K562 (cell line): ENCODE data around the gene HMGA1. TPM values are rescaled to one million over a fixed set of nuclear protein-coding genes. Genes with fewer than 3 reads are reported as not detected.

ENCODE experiments used
- ATAC-seq: fragments of 200-7000 bp; cut with Tn5 transposase; 3 replicates; pipeline ENCODE4 v1.9.1; 2020; ENCODE audit warnings: moderate library complexity
- BruUV-seq: library from RNA; stranded (reverse); fragments of 400-500 nt; replicated peaks from 2 replicates; lab custom pipeline; 2021; lab: Mats Ljungman, UMichigan
- CTCF ChIA-PET: fragments of 300-600 bp; formaldehyde crosslinking; extraction: SDS; loops from one replicate; lab custom pipeline; 2021; ENCODE audit warnings: low intra/inter-chr PET ratio; lab: Yijun Ruan, JAX
- POLR2A ChIA-PET: fragments of 300-600, 350-650 bp; sonication (Branson Sonifier 250); formaldehyde crosslinking; extraction: SDS; loops from one replicate; lab custom pipeline; 2021; ENCODE audit warnings: antibody characterized with exemption, inconsistent platforms; lab: Yijun Ruan, JAX
- DNase-seq, 4 experiments: peaks; one replicate each; pipeline versions ENCODE4 v3.0.0 to v3.0.0-alpha.2; 2011 to 2018; ENCODE audit warnings: low spot score in 3 of 4, mixed read lengths in 3 of 4; ENCODE audit errors: extremely low read depth in 1 of 4
- FAIRE-seq: peaks from 2 replicates; lab custom pipeline; 2011; peaks lifted over from hg19 to GRCh38; lab: Jason Lieb, UNC
- H2AFZ ChIP-seq: 2 replicates; pipeline ENCODE4 v1.6.0; 2011; ENCODE audit warnings: low read depth, low read length, control low read depth, inconsistent platforms
- H3K27ac ChIP-seq: fragments of 200-600 bp; 3 replicates; pipeline ENCODE4 v1.8.0; 2011; ENCODE audit warnings: low read depth, mild to moderate bottlenecking, control low read depth, inconsistent platforms, low read length, moderate library complexity, mixed read lengths; ENCODE audit errors: extremely low read depth
- H3K27me3 ChIP-seq, 2 experiments: fragments of 300-600 bp in 1 of 2; 2 replicates in 1 of 2; 3 replicates in 1 of 2; pipeline versions ENCODE4 v1.6.0 to v1.8.0; 2011; ENCODE audit warnings: inconsistent platforms in 2 of 2, low read length in 2 of 2, mild to moderate bottlenecking in 1 of 2, mixed read lengths in 1 of 2, moderate library complexity in 1 of 2; ENCODE audit not compliant: control insufficient read depth in 2 of 2, insufficient read depth in 2 of 2
- H3K36me3 ChIP-seq: fragments of 300-600 bp; 3 replicates; pipeline ENCODE4 v1.8.0; 2011; ENCODE audit warnings: mild to moderate bottlenecking, low read length, inconsistent platforms; ENCODE audit not compliant: control insufficient read depth, insufficient read depth
- H3K4me1 ChIP-seq, 2 experiments: fragments of 200-600 bp in 1 of 2; replicated peaks in 1 of 2; 2 replicates in 1 of 2; 3 replicates in 1 of 2; pipeline versions ENCODE4 v1.5.1 to v1.8.0; 2011; ENCODE audit warnings: inconsistent platforms in 2 of 2, low read length in 2 of 2, mild to moderate bottlenecking in 1 of 2, mixed read lengths in 1 of 2, moderate library complexity in 1 of 2; ENCODE audit not compliant: control insufficient read depth in 2 of 2, insufficient read depth in 2 of 2
- H3K4me2 ChIP-seq: 2 replicates; pipeline ENCODE4 v1.6.1; 2011; ENCODE audit warnings: low read length, control low read depth, inconsistent platforms, mixed read lengths; ENCODE audit not compliant: insufficient read depth
- H3K4me3 ChIP-seq: fragments of 200-600 bp; sonication (generic), shearing (Covaris generic); 2 replicates; pipeline ENCODE4 v1.5.1; 2016; ENCODE audit warnings: control low read depth, inconsistent platforms
- H3K79me2 ChIP-seq: fragments of 200-600 bp; 3 replicates; pipeline ENCODE4 v1.8.0; 2011; ENCODE audit warnings: low read length, inconsistent platforms; ENCODE audit not compliant: control insufficient read depth, insufficient read depth
- H3K9ac ChIP-seq, 2 experiments: 2 replicates each; pipeline versions ENCODE4 v1.6.0 to v1.6.1; 2011; ENCODE audit warnings: low read depth in 2 of 2, low read length in 2 of 2, control low read depth in 1 of 2, inconsistent platforms in 1 of 2, mild to moderate bottlenecking in 1 of 2, mixed read lengths in 1 of 2; ENCODE audit not compliant: insufficient read depth in 1 of 2
- H3K9me1 ChIP-seq: one replicate; pipeline ENCODE4 v1.6.0; 2011; ENCODE audit warnings: inconsistent platforms, mild to moderate bottlenecking, low read length, moderate library complexity; ENCODE audit not compliant: control insufficient read depth, insufficient read depth
- H3K9me3 ChIP-seq: replicated peaks from 2 replicates; pipeline ENCODE4 v1.5.1; 2011; ENCODE audit warnings: low read depth, low read length, inconsistent platforms; ENCODE audit not compliant: control insufficient read depth, insufficient read depth
- H4K20me1 ChIP-seq: replicated peaks from 2 replicates; pipeline ENCODE4 v1.6.1; 2011; ENCODE audit warnings: low read length, inconsistent platforms, mixed read lengths; ENCODE audit not compliant: control insufficient read depth, insufficient read depth
- EGR1 ChIP-seq: fragments of 450-650 bp; conservative IDR thresholded peaks from 2 replicates; pipeline ENCODE4 v1.6.1; 2017; ENCODE audit warnings: mild to moderate bottlenecking
- POLR2A ChIP-seq: fragments of 450-650 bp; conservative IDR thresholded peaks from 2 replicates; pipeline ENCODE4 v1.6.1; 2016
- POLR2AphosphoS5 ChIP-seq: IDR thresholded peaks from 2 replicates; pipeline ENCODE4 v1.6.1; 2011; ENCODE audit warnings: mild to moderate bottlenecking, low read depth, low read length, moderate library complexity; ENCODE audit not compliant: control insufficient read depth, insufficient read depth
- TAF9B ChIP-seq: fragments of 450-650 bp; IDR thresholded peaks from 2 replicates; pipeline ENCODE4 v1.6.1; 2018; ENCODE audit warnings: mild to moderate bottlenecking; ENCODE audit not compliant: partially characterized antibody
- WGBS: fragments of 100-300 bp; shearing (Covaris generic); methylation state at CpG from one replicate; pipeline ENCODE4 v1.1.6; 2016; ENCODE audit warnings: low coverage, mixed read lengths; ENCODE audit not compliant: insufficient coverage; ENCODE audit errors: missing lambda C conversion rate; 5-methylcytosine and 5-hydroxymethylcytosine counted together
- in situ Hi-C: fragments of 300-500 bp; cut with MboI; formaldehyde crosslinking; loops from 4 replicates; pipeline ENCODE4 v1.15.0; 2018; ENCODE audit warnings: inconsistent platforms, mixed read lengths
- intact Hi-C: fragments of 100-400 bp; cut with micrococcal nuclease; formaldehyde crosslinking; loops from 2 replicates; pipeline ENCODE4 v1.14.2; 2022
- polyA plus RNA-seq, 8 experiments: library from polyadenylated mRNA; depleted of rRNA in 4 of 8; stranded (reverse) in 5 of 8; unstranded in 3 of 8; fragments of >200 nt; fragmentation: Nextera tagmentation in 2 of 8; fragmentation: Illumina TruSeq in 1 of 8; extraction: Ambion mirVana in 2 of 8; extraction: Trizol in 1 of 8; gene quantifications; 2 replicates each; pipeline versions ENCODE4 v1.2.1 to v1.2.3, GENCODE V29; 2011 to 2014; ENCODE audit warnings: inconsistent platforms in 1 of 8, missing spikeins in 1 of 8
- total RNA-seq, 7 experiments: library from RNA; depleted of rRNA in 6 of 7; stranded (reverse); fragments of >200 nt in 6 of 7; fragmentation: Illumina TruSeq in 2 of 7; extraction: Trizol in 2 of 7; gene quantifications; 2 replicates each; pipeline versions ENCODE4 v1.2.1 to v1.2.3, GENCODE V29; 2011 to 2021; ENCODE audit warnings: low replicate concordance in 1 of 7
- TF ChIP-seq, protein P1 (sequence below): fragments of 450-650 bp; IDR thresholded peaks from 2 replicates; pipeline ENCODE4 v1.6.1; 2016; ENCODE audit warnings: borderline replicate concordance
- TF ChIP-seq, protein P2 (sequence below), 2 experiments: IDR thresholded peaks; 2 replicates each; pipeline ENCODE4 v1.6.1; 2011; ENCODE audit warnings: borderline replicate concordance in 1 of 2, control low read depth in 1 of 2, low read depth in 1 of 2, low read length in 1 of 2, mild to moderate bottlenecking in 1 of 2, mixed read lengths in 1 of 2, moderate library complexity in 1 of 2; ENCODE audit not compliant: insufficient read depth in 1 of 2, insufficient read length in 1 of 2, poor library complexity in 1 of 2, severe bottlenecking in 1 of 2; ENCODE audit errors: extremely low read depth in 1 of 2
- TF ChIP-seq, protein P3 (sequence below): fragments of 450-650 bp; formaldehyde crosslinking; IDR thresholded peaks from 2 replicates; pipeline ENCODE4 v1.4.0; 2022; ENCODE audit warnings: missing genetic modification characterization
- TF ChIP-seq, protein P4 (sequence below): fragments of 250-450 bp; sonication (Bioruptor Pico); IDR thresholded peaks from 2 replicates; pipeline ENCODE4 v1.9.0; 2021; ENCODE audit warnings: mild to moderate bottlenecking, inconsistent platforms

HMGA1 gene
- total and polyA plus RNA-seq, 9 of the 15 experiments (the other 6 are each of a cell fraction or from before 2014, with no cell fraction given) = 27.8 to 1,947 (median 594) TPM

DNA sequence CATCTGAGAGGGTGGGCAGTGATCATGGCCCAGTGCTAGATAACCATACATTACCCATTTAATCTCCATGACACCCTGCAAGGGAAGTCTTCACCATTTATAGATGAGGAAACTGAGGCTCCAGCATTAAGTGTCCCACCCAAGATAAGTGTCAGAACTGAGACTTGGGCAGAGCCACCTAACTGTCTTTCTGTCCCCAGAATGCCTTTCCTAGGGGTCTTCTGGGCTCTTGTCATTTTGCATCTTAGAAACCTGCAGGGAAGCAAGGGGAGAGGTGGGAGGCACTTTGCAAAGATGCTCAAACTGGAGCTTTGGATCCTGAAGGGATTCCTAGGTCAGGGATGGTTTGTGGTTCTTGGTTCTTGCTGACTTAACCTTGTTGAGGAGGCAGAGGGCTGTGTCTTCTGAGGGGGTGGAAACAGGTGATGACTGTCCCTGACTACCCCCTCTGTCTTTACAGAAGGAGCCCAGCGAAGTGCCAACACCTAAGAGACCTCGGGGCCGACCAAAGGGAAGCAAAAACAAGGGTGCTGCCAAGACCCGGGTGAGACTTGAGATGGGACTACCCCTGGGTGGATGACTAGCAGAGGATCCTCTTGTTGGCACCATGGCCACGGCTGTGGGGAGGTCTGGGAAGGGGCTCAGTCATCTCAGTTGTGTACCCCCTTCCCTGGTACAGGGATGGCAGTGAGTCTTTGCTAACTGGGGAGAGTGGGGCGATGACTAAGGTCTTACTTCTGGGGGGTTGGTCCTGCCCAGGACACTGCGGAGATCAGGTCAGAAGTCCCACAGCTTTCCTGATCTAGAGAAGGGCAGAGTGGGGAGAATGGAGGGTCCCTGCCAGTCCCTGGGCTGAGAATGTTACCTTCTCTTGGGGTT lies 5.8 kb downstream of the HMGA1 start:
- POLR2A ChIA-PET = interaction anchor here (0.5 to 1.5 kb wide), 7 partner anchors 13 to 233 kb away, joined by 3 to 10 read pairs (median 4); no protein-coding TSS in a partner anchor
- Histone ChIP-seq H2AFZ (no peak overlapping the region), H3K4me1 (peaks cover 74% of the 10 kb centered on the region in 2 experiments), H3K4me2 (no peak overlapping the region), H3K9me1 (no peaks in the 10 kb centered on the region), H3K27ac (peak overlapping the region; percentile 76), H3K4me3 (no peak overlapping the region), H4K20me1 (peaks cover 56% of the 10 kb centered on the region), H3K79me2 (peaks cover 72% of the 10 kb centered on the region), H3K9me3 (no peaks in the 10 kb centered on the region), H3K9ac (peak overlapping the region; percentile 35 to 77; a peak in 3 of 4 replicates), H3K27me3 (no peaks in the 10 kb centered on the region), H3K36me3 (peaks cover 92% of the 10 kb centered on the region)
- DNase-seq = peak in 2 of 4 experiments; percentile 6 to 8
- CTCF ChIA-PET = interaction anchor here (0.7 kb wide), 1 partner anchor 497 kb away, joined by 3 read pairs; no protein-coding TSS in a partner anchor
- ATAC-seq = no peak
- no TSS peak for BruUV-seq
- no peak for FAIRE-seq
- in situ Hi-C loops (no loop called here), intact Hi-C loops (loop anchor here (5.0 kb wide), 1 partner anchor 185 kb away; no protein-coding TSS in a partner anchor)
- TF ChIP-seq, protein P1, sequence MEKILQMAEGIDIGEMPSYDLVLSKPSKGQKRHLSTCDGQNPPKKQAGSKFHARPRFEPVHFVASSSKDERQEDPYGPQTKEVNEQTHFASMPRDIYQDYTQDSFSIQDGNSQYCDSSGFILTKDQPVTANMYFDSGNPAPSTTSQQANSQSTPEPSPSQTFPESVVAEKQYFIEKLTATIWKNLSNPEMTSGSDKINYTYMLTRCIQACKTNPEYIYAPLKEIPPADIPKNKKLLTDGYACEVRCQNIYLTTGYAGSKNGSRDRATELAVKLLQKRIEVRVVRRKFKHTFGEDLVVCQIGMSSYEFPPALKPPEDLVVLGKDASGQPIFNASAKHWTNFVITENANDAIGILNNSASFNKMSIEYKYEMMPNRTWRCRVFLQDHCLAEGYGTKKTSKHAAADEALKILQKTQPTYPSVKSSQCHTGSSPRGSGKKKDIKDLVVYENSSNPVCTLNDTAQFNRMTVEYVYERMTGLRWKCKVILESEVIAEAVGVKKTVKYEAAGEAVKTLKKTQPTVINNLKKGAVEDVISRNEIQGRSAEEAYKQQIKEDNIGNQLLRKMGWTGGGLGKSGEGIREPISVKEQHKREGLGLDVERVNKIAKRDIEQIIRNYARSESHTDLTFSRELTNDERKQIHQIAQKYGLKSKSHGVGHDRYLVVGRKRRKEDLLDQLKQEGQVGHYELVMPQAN = no peak
- TF ChIP-seq, protein P2, sequence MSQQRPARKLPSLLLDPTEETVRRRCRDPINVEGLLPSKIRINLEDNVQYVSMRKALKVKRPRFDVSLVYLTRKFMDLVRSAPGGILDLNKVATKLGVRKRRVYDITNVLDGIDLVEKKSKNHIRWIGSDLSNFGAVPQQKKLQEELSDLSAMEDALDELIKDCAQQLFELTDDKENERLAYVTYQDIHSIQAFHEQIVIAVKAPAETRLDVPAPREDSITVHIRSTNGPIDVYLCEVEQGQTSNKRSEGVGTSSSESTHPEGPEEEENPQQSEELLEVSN (IDR thresholded peaks at IDR 0.05; ENCODE audit: borderline replicate concordance in 1 of 2, extremely low read depth in 1 of 2, insufficient read depth in 1 of 2, insufficient read length in 1 of 2, low read depth in 1 of 2, low read length in 1 of 2, poor library complexity in 1 of 2, severe bottlenecking in 1 of 2) = no peak
- TF ChIP-seq POLR2A = peak; percentile 38; the same call in 1 of the 2 replicates
- TF ChIP-seq EGR1 = peak; percentile 20; the same call in 1 of the 2 replicates
- no peak for TF ChIP-seq TAF9B
- TF ChIP-seq, protein P3, sequence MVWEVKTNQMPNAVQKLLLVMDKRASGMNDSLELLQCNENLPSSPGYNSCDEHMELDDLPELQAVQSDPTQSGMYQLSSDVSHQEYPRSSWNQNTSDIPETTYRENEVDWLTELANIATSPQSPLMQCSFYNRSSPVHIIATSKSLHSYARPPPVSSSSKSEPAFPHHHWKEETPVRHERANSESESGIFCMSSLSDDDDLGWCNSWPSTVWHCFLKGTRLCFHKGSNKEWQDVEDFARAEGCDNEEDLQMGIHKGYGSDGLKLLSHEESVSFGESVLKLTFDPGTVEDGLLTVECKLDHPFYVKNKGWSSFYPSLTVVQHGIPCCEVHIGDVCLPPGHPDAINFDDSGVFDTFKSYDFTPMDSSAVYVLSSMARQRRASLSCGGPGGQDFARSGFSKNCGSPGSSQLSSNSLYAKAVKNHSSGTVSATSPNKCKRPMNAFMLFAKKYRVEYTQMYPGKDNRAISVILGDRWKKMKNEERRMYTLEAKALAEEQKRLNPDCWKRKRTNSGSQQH (CRISPR knock-in tag) = 0 out of 2 replicates have a peak, but pooled peaks have one; percentile 26
- TF ChIP-seq, protein P4, sequence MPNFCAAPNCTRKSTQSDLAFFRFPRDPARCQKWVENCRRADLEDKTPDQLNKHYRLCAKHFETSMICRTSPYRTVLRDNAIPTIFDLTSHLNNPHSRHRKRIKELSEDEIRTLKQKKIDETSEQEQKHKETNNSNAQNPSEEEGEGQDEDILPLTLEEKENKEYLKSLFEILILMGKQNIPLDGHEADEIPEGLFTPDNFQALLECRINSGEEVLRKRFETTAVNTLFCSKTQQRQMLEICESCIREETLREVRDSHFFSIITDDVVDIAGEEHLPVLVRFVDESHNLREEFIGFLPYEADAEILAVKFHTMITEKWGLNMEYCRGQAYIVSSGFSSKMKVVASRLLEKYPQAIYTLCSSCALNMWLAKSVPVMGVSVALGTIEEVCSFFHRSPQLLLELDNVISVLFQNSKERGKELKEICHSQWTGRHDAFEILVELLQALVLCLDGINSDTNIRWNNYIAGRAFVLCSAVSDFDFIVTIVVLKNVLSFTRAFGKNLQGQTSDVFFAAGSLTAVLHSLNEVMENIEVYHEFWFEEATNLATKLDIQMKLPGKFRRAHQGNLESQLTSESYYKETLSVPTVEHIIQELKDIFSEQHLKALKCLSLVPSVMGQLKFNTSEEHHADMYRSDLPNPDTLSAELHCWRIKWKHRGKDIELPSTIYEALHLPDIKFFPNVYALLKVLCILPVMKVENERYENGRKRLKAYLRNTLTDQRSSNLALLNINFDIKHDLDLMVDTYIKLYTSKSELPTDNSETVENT (CRISPR knock-in tag) = 0 out of 2 replicates have a peak, but pooled peaks have one; percentile 55
- peak; percentile 51; the same call in 1 of the 2 replicates for TF ChIP-seq POLR2AphosphoS5
- WGBS = 85% methylated on average over 7 of the region's 7 CpGs
